Liver (tissue), 9 donors: ENCODE measurements around the gene NPIPA5. TPM values are rescaled to one million over a fixed set of nuclear protein-coding genes. Genes with fewer than 3 reads are reported as not detected.

ENCODE experiments used
- DNase-seq: peaks from one replicate; pipeline ENCODE4 v3.0.0-alpha.2; 2017; ENCODE audit warnings: low spot score
- H3K27ac ChIP-seq, 2 donors: one replicate each; pipeline ENCODE4 v1.7.0; 2013; ENCODE audit warnings: inconsistent platforms in 2 of 2, low read length in 2 of 2, control low read depth in 1 of 2, low read depth in 1 of 2, mild to moderate bottlenecking in 1 of 2
- H3K27me3 ChIP-seq, 4 donors: one replicate each; pipeline versions ENCODE4 v1.6.1 to v1.7.0; 2013; ENCODE audit warnings: low read length in 3 of 4, inconsistent platforms in 1 of 4, mild to moderate bottlenecking in 1 of 4, moderate library complexity in 1 of 4; ENCODE audit not compliant: control insufficient read depth in 4 of 4, insufficient read depth in 4 of 4
- H3K36me3 ChIP-seq, 4 donors: one replicate each; pipeline versions ENCODE4 v1.6.1 to v1.7.0; 2013; ENCODE audit warnings: low read length in 3 of 4, mild to moderate bottlenecking in 3 of 4, low read depth in 1 of 4, moderate library complexity in 1 of 4; ENCODE audit not compliant: control insufficient read depth in 4 of 4, insufficient read depth in 3 of 4
- H3K4me1 ChIP-seq, 4 donors: one replicate each; pipeline versions ENCODE4 v1.6.1 to v1.7.0; 2013; ENCODE audit warnings: low read length in 3 of 4, mild to moderate bottlenecking in 3 of 4, moderate library complexity in 1 of 4; ENCODE audit not compliant: control insufficient read depth in 4 of 4, insufficient read depth in 4 of 4
- H3K4me3 ChIP-seq, 3 donors: one replicate each; pipeline versions ENCODE4 v1.6.1 to v1.7.0; 2013; ENCODE audit warnings: low read length in 3 of 3, control low read depth in 1 of 3, low read depth in 1 of 3, mild to moderate bottlenecking in 1 of 3
- H3K9ac ChIP-seq, 2 donors: one replicate each; pipeline ENCODE4 v1.7.0; 2013; ENCODE audit warnings: low read length in 2 of 2, mild to moderate bottlenecking in 2 of 2, moderate library complexity in 2 of 2, control low read depth in 1 of 2, low read depth in 1 of 2
- H3K9me3 ChIP-seq, 4 donors: one replicate each; pipeline versions ENCODE4 v1.6.1 to v1.7.0; 2013; ENCODE audit warnings: low read length in 3 of 4; ENCODE audit not compliant: control insufficient read depth in 4 of 4
- FOXA1 ChIP-seq: IDR thresholded peaks from 2 replicates; pipeline ENCODE4 v1.6.1; 2016; ENCODE audit warnings: antibody characterized with exemption
- FOXA2 ChIP-seq: IDR thresholded peaks from 2 replicates; pipeline ENCODE4 v1.6.1; 2016; ENCODE audit warnings: antibody characterized with exemption
- GABPA ChIP-seq, 2 donors: IDR thresholded peaks in 1 of 2; conservative IDR thresholded peaks in 1 of 2; 2 replicates each; pipeline ENCODE4 v1.6.1; 2016; ENCODE audit warnings: antibody characterized with exemption in 2 of 2, mild to moderate bottlenecking in 1 of 2, moderate library complexity in 1 of 2
- HNF4A ChIP-seq, 2 donors: conservative IDR thresholded peaks; 2 replicates each; pipeline ENCODE4 v1.6.1; 2016; ENCODE audit warnings: antibody characterized with exemption in 2 of 2, mild to moderate bottlenecking in 2 of 2
- HNF4G ChIP-seq: IDR thresholded peaks from 2 replicates; pipeline ENCODE4 v1.6.1; 2016; ENCODE audit warnings: antibody characterized with exemption
- JUND ChIP-seq, 2 donors: IDR thresholded peaks; 2 replicates each; pipeline ENCODE4 v1.6.1; 2016; ENCODE audit warnings: antibody characterized with exemption in 2 of 2
- NR2F2 ChIP-seq: IDR thresholded peaks from 2 replicates; pipeline ENCODE4 v1.6.1; 2016; ENCODE audit warnings: antibody characterized with exemption
- RAD21 ChIP-seq, 2 donors: IDR thresholded peaks; 2 replicates each; pipeline ENCODE4 v1.6.1; 2016; ENCODE audit warnings: antibody characterized with exemption in 2 of 2, mild to moderate bottlenecking in 2 of 2
- REST ChIP-seq: IDR thresholded peaks from 2 replicates; pipeline ENCODE4 v1.6.1; 2016; ENCODE audit warnings: antibody characterized with exemption, mild to moderate bottlenecking
- RXRA ChIP-seq, 2 donors: IDR thresholded peaks; 2 replicates each; pipeline ENCODE4 v1.6.1; 2017 to 2018; ENCODE audit warnings: antibody characterized with exemption in 2 of 2, mild to moderate bottlenecking in 1 of 2
- SP1 ChIP-seq: IDR thresholded peaks from 2 replicates; pipeline ENCODE4 v1.6.1; 2018; ENCODE audit warnings: antibody characterized with exemption, mild to moderate bottlenecking
- TAF1 ChIP-seq: conservative IDR thresholded peaks from 2 replicates; pipeline ENCODE4 v1.6.1; 2016; ENCODE audit warnings: antibody characterized with exemption, mild to moderate bottlenecking
- YY1 ChIP-seq: IDR thresholded peaks from 2 replicates; pipeline ENCODE4 v1.6.1; 2016; ENCODE audit warnings: antibody characterized with exemption, mild to moderate bottlenecking
- whole genome bisulfite sequencing: extraction: QIAGEN DNeasy Blood & Tissue Kit; methylation state at CpG from one replicate; pipeline ENCODE4 v1.1.7; 2013; 5-methylcytosine and 5-hydroxymethylcytosine counted together
- polyA plus RNA-seq, 2 donors: library from polyadenylated mRNA; stranded (reverse) in 1 of 2; unstranded in 1 of 2; fragments of 200-250 nt in 1 of 2; fragments of >200 nt in 1 of 2; fragmentation: Nextera tagmentation in 1 of 2; extraction: Ambion mirVana in 1 of 2; gene quantifications; one replicate each; pipeline versions ENCODE4 v1.2.1 to v1.2.3, GENCODE V29; 2013 to 2015
- total RNA-seq, 2 donors: library from RNA; depleted of rRNA; stranded (reverse); fragments of >200 nt; gene quantifications; one replicate each; pipeline ENCODE4 v1.2.3, GENCODE V29; 2014
- TF ChIP-seq, protein P1 (sequence below): IDR thresholded peaks from 2 replicates; pipeline ENCODE4 v1.6.1; 2016; ENCODE audit warnings: antibody characterized with exemption
- TF ChIP-seq, protein P2 (sequence below): fragments of 150-350 bp; IDR thresholded peaks from 2 replicates; pipeline ENCODE4 v1.5.1; 2017; ENCODE audit warnings: improper control_type of control experiment, low read depth, low read length; ENCODE audit not compliant: missing input control
- TF ChIP-seq, protein P3 (sequence below): IDR thresholded peaks from 2 replicates; pipeline ENCODE4 v1.6.1; 2016; ENCODE audit warnings: antibody characterized with exemption
- TF ChIP-seq, protein P4 (sequence below): IDR thresholded peaks from 2 replicates; pipeline ENCODE4 v1.6.1; 2016; ENCODE audit warnings: antibody characterized with exemption
- donor health status: healthy.
- donor health status: healthy.
- donor health status: healthy.
- donor health status: healthy.
- donor health status: healthy.

Gene NPIPA5
- total and polyA plus RNA-seq, 4 donors, result 1.0 to 5.1 (median 1.8) TPM; not detected in 1

- H3K4me3 ChIP-seq, result no peak overlapping the region
- H3K27ac ChIP-seq, result peak overlapping the region; percentile 45 to 73
- no peak for DNase-seq
- 50% methylated on average over 3 of the region's 3 CpGs for WGBS
- no peaks in the 10 kb centered on the region for H3K9me3 ChIP-seq
- peaks cover 4 to 32% (median 18%) of the 10 kb centered on the region in 4 donors for H3K4me1 ChIP-seq
- no peak overlapping the region for H3K9ac ChIP-seq
- TF ChIP-seq HNF4G (no peak), YY1 (no peak), GABPA (IDR thresholded peaks at IDR 0.05 in 1 of 2, conservative IDR thresholded peaks at IDR 0.05 in 1 of 2) (no peak), NR2F2 (no peak), TAF1 (no peak), HNF4A (conservative IDR thresholded peaks at IDR 0.05) (no peak), SP1 (no peak), RXRA (IDR thresholded peaks at IDR 0.05) (no peak), JUND (IDR thresholded peaks at IDR 0.05) (no peak), FOXA2 (no peak), REST (no peak), RAD21 (IDR thresholded peaks at IDR 0.05) (no peak)
- TF ChIP-seq, protein P1, sequence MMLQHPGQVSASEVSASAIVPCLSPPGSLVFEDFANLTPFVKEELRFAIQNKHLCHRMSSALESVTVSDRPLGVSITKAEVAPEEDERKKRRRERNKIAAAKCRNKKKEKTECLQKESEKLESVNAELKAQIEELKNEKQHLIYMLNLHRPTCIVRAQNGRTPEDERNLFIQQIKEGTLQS, result no peak
- TF ChIP-seq, protein P2, sequence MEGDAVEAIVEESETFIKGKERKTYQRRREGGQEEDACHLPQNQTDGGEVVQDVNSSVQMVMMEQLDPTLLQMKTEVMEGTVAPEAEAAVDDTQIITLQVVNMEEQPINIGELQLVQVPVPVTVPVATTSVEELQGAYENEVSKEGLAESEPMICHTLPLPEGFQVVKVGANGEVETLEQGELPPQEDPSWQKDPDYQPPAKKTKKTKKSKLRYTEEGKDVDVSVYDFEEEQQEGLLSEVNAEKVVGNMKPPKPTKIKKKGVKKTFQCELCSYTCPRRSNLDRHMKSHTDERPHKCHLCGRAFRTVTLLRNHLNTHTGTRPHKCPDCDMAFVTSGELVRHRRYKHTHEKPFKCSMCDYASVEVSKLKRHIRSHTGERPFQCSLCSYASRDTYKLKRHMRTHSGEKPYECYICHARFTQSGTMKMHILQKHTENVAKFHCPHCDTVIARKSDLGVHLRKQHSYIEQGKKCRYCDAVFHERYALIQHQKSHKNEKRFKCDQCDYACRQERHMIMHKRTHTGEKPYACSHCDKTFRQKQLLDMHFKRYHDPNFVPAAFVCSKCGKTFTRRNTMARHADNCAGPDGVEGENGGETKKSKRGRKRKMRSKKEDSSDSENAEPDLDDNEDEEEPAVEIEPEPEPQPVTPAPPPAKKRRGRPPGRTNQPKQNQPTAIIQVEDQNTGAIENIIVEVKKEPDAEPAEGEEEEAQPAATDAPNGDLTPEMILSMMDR, result no peak
- TF ChIP-seq, protein P3, sequence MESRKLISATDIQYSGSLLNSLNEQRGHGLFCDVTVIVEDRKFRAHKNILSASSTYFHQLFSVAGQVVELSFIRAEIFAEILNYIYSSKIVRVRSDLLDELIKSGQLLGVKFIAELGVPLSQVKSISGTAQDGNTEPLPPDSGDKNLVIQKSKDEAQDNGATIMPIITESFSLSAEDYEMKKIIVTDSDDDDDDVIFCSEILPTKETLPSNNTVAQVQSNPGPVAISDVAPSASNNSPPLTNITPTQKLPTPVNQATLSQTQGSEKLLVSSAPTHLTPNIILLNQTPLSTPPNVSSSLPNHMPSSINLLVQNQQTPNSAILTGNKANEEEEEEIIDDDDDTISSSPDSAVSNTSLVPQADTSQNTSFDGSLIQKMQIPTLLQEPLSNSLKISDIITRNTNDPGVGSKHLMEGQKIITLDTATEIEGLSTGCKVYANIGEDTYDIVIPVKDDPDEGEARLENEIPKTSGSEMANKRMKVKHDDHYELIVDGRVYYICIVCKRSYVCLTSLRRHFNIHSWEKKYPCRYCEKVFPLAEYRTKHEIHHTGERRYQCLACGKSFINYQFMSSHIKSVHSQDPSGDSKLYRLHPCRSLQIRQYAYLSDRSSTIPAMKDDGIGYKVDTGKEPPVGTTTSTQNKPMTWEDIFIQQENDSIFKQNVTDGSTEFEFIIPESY, result no peak
- peaks cover 0 to 3% (median 0%) of the 10 kb centered on the region in 4 donors for H3K36me3 ChIP-seq
- H3K27me3 ChIP-seq, result no peaks in the 10 kb centered on the region
These were observed 21.2 kb upstream of the NPIPA5 start for GRCh38 chr16:15399317-15399716.

- no peaks in the 10 kb centered on the region for H3K9me3 ChIP-seq
- peaks cover 3 to 32% (median 18%) of the 10 kb centered on the region in 4 donors for H3K4me1 ChIP-seq
- no peaks in the 10 kb centered on the region for H3K27me3 ChIP-seq
- H3K4me3 ChIP-seq, result no peak overlapping the region
- H3K27ac ChIP-seq, result peak overlapping the region; percentile 45 to 73
- WGBS, result 32% methylated on average over 14 of the region's 14 CpGs
- peaks cover 0 to 3% (median 0%) of the 10 kb centered on the region in 4 donors for H3K36me3 ChIP-seq
- H3K9ac ChIP-seq, result no peak overlapping the region
- DNase-seq, result no peak
- TF ChIP-seq RAD21 (IDR thresholded peaks at IDR 0.05) (peak; percentile 41 to 51), FOXA2 (no peak), REST (peak; percentile 66), HNF4G (peak; percentile 69), RXRA (IDR thresholded peaks at IDR 0.05) (peak; percentile 99 to 100), FOXA1 (peak; percentile 45), YY1 (peak; percentile 71), SP1 (peak; percentile 87)
- TF ChIP-seq, protein P1, result peak; percentile 53
- TF ChIP-seq, protein P4, sequence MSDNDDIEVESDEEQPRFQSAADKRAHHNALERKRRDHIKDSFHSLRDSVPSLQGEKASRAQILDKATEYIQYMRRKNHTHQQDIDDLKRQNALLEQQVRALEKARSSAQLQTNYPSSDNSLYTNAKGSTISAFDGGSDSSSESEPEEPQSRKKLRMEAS, result peak; percentile 98
These were observed 20.7 kb upstream of the NPIPA5 start for GRCh38 chr16:15398618-15399316.
